GM20431 (cell line): ENCODE measurements around the gene EIF3A.
"Not testable (repeated sequence)": the region's sequence is repeated elsewhere in the genome, so short reads cannot be mapped to it uniquely, and the experiment has no call there.

Experiments used
- in situ Hi-C: fragments of 300-500 bp; cut with MseI, MboI; formaldehyde crosslinking; loops from one replicate; pipeline ENCODE4 v1.15.0; 2020; ENCODE audit warnings: low sequenced_read_pairs; ENCODE audit not compliant: unreplicated experiment

EIF3A gene

GRCh38 chr10:119080521-119081259 lies at the start of gene EIF3A:
TSS of gene EIF3A (minus strand) at chr10:119080817. CDS start at chr10:119080676, 141 bp downstream.
- in situ Hi-C loops: no loop called here

- in situ Hi-C loops: no loop called here
Observed at GRCh38 chr10:119129721-119130120, 49.1 kb upstream of the EIF3A start.

- in situ Hi-C loops: no loop called here
Observed at GRCh38 chr10:119125942-119126341, 45.3 kb upstream of the EIF3A start.

GRCh38 chr10:119120875-119121274 lies 40.3 kb upstream of the EIF3A start:
- in situ Hi-C loops: no loop called here

GRCh38 chr10:119120413-119120867 lies 39.8 kb upstream of the EIF3A start:
- in situ Hi-C loops: no loop called here

GRCh38 chr10:119119400-119119799 lies 38.8 kb upstream of the EIF3A start:
- in situ Hi-C loops: no loop called here

- in situ Hi-C loops: no loop called here
Observed at GRCh38 chr10:119118231-119118630, 37.6 kb upstream of the EIF3A start.

- in situ Hi-C loops: no loop called here
Observed at GRCh38 chr10:119116326-119116951, 35.8 kb upstream of the EIF3A start.

- in situ Hi-C loops: no loop called here
Observed at GRCh38 chr10:119115926-119116325, 35.3 kb upstream of the EIF3A start.

- in situ Hi-C loops: no loop called here
Observed at GRCh38 chr10:119113751-119114732, 33.4 kb upstream of the EIF3A start.

- in situ Hi-C loops: no loop called here
Observed at GRCh38 chr10:119112056-119112455, 31.4 kb upstream of the EIF3A start.

GRCh38 chr10:119107771-119108170 lies 27.2 kb upstream of the EIF3A start:
- in situ Hi-C loops: not testable (repeated sequence)

GRCh38 chr10:119107106-119107505 lies 26.5 kb upstream of the EIF3A start:
- in situ Hi-C loops: not testable (repeated sequence)

GRCh38 chr10:119105899-119106298 lies 25.3 kb upstream of the EIF3A start:
- in situ Hi-C loops: not testable (repeated sequence)

- in situ Hi-C loops: no loop called here
Observed at GRCh38 chr10:119105155-119105554, 24.5 kb upstream of the EIF3A start.

- in situ Hi-C loops: no loop called here
Observed at GRCh38 chr10:119104654-119105015, 24.0 kb upstream of the EIF3A start.

GRCh38 chr10:119103903-119104653 lies 23.5 kb upstream of the EIF3A start, which contains the start of gene DENND10:
TSS of gene DENND10 (plus strand) at chr10:119104113. CDS start at chr10:119104143, 30 bp downstream.
- in situ Hi-C loops: no loop called here

GRCh38 chr10:119103241-119103902 lies 22.8 kb upstream of the EIF3A start:
- in situ Hi-C loops: no loop called here
